Gastroesophageal sphincter (tissue), 3 donors: Measurements from ENCODE around the gene EFR3B.

Experiments used
- CTCF ChIP-seq, 4 experiments: fragments of 200-600 bp in 2 of 4; fragments of 450-650 bp in 2 of 4; sonication (generic) in 1 of 4; IDR thresholded peaks; one replicate each; pipeline ENCODE4 v1.5.1; 2017 to 2019; ENCODE audit warnings: antibody characterized with exemption in 4 of 4, mild to moderate bottlenecking in 2 of 4, moderate library complexity in 2 of 4
- EP300 ChIP-seq: sonication (generic); formaldehyde crosslinking; IDR thresholded peaks from one replicate; pipeline ENCODE4 v1.6.1; 2017; ENCODE audit warnings: antibody characterized with exemption, mild to moderate bottlenecking
- POLR2A ChIP-seq, 2 donors: fragments of 450-650 bp; IDR thresholded peaks; one replicate each; pipeline ENCODE4 v1.6.1; 2017; ENCODE audit warnings: antibody characterized with exemption in 2 of 2, mild to moderate bottlenecking in 2 of 2, moderate library complexity in 1 of 2

- TF ChIP-seq CTCF (IDR thresholded peaks at IDR 0.05) (no peak), POLR2A (IDR thresholded peaks at IDR 0.05) (no peak), EP300 (no peak)
Measured at GRCh38 chr2:25029183-25029554, 12.7 kb upstream of the EFR3B start.
